GM21717 (cell line): Measurements from ENCODE around the gene STOML2.
A peak's percentile ranks its signal among the peaks of the same experiment; 100 is the strongest.
"Not testable (repeated sequence)": the region's sequence is repeated elsewhere in the genome, so short reads cannot be mapped to it uniquely, and the experiment has no call there.

Source experiments
- ATAC-seq: cut with Tn5 transposase; IDR thresholded peaks from one replicate; pipeline ENCODE4 v1.9.1; 2021; ENCODE audit warnings: mild to moderate bottlenecking, moderate library complexity; ENCODE audit not compliant: unreplicated experiment

STOML2 gene, protein sequence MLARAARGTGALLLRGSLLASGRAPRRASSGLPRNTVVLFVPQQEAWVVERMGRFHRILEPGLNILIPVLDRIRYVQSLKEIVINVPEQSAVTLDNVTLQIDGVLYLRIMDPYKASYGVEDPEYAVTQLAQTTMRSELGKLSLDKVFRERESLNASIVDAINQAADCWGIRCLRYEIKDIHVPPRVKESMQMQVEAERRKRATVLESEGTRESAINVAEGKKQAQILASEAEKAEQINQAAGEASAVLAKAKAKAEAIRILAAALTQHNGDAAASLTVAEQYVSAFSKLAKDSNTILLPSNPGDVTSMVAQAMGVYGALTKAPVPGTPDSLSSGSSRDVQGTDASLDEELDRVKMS

DNA sequence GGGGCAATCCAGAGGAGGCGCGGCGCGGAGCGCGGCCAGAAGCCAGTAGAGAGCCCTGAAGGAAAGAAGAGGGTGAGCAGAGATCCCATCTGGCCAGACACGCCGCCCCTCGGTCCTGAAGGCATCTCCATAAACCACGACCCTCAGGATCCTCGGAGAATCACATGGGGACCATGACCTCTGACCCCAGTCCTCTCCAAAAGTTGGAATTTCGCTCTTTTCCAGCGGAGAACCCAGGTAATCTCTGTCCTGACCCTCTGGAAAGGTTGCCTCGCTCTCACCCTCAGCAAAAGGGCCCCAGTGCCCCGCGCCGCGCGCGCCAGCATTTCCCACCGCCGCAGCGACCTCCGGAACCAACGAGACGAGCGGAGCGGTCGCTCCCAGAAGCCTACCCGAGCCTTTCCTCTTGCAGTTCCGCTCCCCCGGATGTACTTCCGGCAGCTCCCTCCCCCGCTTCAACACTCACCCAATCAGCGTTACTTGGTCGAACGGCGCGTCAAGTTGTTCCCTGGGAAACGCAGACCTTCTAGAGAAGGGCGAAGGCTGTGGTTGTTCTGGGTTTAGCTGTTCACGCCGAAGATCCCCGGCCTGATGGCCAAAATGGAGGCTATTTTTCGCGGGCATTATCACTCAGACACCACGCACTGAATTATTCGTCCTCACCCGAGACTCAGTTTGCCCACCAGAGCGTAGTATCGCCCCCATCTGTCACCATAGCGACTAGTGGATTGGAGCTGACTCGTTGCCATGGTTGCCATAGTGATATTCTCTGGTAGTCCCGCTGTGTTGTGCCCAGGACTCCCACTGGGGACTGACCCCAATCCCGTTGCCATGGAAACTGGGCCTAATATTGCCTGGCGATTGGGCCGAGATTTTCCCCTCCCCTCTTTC lies at the start of gene STOML2:
STOML2 (minus strand) TSS at position 363 of the 891 bp plus-strand sequence; CDS start at position 326, 37 bp downstream.
- peak; percentile 91 for ATAC-seq

DNA sequence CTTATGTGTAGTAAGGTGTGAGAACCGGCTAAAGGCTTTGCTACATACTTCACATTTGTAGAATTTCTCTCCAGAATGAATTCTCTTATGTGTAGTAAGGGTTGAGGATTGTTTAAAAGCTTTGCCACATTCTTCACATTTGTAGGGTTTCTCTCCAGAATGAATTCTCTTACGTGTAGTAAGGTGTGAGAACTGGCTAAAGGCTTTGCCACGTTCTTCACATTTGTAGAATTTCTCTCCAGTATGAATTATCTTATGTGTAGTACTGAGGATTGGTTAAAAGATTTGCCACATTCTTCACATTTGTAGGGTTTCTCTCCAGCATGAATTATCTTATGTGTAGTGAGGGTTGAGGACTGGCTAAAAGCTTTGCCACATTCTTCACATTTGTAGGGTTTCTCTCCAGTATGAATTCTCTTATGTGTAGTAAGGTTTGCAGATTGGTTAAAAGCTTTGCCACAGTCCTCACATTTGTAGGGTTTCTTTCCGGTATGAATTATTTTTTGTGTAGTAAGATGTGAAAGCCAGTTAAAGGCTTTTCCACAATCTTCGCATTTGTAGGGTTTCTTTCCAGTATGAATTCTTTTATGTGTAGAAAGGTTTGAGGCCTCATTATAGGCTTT lies 45.1 kb upstream of the STOML2 start:
- not testable (repeated sequence) for ATAC-seq

DNA sequence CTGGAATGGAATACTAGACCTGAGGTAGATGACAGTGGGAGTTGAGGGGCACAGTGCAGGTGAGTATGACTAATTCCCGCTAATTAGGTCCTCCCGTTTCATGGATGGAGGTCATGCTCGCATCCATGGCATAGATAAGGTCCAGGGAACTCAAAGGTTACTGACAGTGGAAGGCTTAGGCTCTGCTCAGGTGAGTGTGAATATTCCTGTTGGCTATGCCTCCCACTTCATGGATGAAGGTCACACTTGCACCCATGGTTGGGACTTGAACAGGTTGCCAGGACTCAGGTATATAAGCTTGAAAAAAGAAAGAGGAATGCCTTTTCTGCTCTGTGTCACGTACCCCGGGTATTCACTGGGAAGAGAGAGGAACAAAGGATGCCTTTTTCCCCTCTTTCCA lies 39.1 kb upstream of the STOML2 start:
- ATAC-seq, result no peak

DNA sequence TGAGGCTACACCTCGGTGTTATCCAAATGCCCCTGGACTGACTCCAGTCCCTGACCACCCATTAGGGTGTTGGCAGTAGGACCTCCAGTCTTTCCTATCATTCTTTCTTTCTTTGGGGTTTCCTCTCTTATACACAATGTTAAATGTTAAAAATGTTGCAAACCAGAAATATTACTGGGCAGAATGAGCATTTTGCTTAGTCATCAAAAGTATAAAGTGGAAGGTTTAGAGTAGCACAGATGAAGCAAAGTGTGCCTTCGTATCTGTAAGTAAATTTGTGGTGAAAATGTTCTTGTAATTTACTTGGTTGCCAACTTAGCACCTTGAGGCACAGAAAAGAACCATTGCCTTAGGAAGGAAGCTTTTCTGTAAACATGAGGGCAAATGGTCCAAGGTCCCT lies 37.2 kb upstream of the STOML2 start:
- ATAC-seq, result no peak

DNA sequence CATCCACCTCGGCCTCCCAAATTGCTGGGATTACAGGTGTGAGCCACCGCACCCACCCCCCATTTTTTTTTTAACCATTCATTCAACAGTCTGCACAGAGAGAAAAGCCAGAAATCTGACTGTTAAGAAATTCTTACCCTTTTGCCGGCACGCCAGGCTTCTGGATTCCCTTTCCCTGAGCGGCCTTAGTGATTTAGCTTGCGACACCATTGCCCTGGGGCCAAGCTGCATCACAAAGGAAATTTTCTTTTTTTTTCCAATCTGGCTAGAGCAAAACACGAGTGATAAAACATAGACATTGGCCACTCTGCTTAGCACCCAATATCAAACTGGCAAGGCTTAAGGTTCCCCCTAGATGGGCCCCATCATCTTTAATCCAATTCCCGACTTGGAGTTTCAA lies 33.9 kb upstream of the STOML2 start:
- no peak for ATAC-seq

DNA sequence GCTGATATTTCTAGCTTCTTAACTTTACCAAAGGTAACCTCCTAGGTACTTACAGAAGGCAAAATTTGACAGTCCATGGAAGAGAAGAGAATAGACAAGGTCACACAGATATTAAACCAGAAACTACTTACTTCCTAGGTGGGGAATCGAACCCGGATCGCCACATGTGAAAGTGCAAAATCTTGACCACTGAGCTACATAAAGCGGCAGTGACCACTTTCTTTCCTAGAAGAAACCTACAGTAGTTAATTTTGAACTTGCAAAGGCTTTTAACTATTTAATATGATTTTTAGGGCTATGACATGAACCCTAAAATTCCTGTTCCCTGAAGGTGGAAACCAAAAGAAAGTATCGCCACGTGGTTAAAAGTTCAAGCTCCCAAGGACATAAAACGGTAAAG lies 33.1 kb upstream of the STOML2 start:
- no peak for ATAC-seq

DNA sequence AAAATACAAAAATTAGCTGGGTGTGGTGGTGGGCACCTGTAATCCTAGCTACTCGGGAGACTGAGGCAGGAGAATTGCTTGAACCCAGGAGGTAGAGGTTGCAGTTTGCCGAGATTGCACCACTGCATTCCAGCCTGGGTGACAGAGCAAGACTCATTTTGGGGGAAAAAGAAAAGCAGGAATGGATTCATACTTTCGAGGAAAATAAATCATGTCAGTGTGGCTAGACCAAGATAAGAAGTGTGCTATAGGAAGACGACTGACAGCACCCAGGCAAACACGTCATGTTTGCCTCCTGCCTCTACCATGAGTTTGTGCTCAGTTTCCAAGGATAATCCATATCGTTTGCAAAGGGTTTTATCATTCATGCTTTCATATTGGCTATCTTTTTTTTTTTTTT lies 32.0 kb upstream of the STOML2 start:
- ATAC-seq, result no peak

DNA sequence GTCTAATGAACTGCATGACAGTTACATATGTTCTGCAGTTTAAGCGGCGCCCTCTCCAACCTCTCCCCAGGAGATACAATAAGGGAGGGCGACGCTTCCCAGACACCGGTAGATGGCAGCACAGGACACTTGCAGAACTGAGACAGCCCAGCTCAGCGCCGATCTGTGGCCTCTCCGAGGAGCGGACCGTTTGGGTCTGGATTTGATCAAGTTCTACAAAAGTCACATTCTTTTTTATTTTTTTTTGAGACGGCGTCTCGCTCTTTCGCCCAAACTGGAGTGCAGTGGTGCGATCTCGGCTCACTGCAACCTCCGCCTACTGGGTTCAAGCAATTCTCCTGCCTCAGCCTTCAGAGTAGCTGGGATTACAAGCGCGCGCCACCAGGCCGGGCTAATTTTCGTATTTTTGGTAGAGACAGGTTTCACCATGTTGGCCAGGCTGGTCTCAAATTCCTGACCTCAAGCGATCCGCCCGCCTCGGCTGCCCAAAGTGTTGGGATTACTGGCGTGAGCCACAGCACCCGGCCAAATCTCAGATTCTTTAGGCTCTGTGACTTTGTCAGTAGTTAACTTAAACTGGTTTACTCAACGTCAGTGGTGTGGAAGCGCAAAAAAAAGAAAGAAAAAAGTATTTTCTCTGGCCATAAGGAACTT lies 14.1 kb upstream of the STOML2 start:
- ATAC-seq, result peak; percentile 45

DNA sequence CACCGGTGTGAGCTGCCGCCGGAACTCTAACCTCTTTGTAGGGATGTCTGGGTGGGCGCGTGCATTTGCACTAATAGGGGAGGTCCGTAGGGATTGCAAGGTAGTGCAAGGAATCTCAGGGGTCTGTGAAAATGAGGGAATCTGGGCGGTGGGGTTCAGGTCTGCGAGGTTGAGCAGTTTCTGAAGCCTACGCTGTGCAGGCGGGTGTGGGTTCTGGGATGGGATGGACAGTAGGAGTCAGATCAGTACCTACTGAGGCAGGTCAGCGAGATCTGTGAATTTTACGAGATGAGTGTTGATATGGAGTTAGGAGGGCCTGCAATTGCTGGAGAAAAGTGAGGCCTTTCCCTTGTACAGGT lies 13.6 kb upstream of the STOML2 start:
- peak; percentile 1 for ATAC-seq

DNA sequence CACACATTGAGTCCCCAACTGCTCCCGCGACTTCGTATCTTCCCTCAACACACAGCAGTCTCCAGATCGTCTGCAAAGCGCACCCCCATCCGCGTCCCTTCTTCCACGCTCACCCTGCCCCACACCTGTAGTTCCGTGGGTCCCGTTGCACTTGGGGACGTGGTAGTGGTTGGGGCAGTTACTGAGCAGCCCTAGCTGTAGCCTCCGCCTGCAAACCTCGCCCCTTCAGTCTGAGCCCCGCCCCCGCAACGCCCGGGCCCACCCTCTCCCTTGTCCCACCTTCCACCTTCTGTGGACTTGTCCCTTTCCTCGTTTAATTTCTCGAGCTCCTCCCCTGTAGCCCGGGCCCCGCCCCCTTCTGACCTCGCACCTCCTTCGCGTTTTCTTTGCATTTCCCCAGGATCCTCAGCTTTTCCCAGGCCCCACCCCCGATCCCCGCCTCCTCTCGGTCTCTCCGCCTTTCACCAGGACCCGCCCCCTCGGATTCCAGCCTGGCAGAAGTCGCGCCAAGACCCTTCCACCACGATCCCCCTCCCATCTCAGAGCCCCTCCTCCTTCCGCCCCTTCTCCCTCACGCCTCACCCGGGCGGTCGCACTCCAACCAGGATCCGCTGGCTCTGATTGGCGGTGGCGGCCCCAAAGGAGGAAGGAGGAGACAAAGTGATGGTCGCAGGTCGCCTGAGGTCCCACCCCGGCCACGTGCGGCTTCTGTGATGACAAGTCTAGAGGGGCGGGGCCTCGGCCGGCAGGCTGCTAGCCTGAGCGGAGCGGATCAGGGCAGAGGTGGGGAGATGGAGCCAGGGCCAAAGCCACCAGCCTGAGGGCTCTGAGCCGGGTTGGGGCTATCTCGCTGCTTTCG lies 13.0 kb upstream of the STOML2 start, which contains the start of gene ATOSB:
ATOSB (minus strand) TSS at position 183 of the 859 bp plus-strand sequence. CDS start 7,588 bp downstream, outside the sequence.
- ATAC-seq, result peak; percentile 63

DNA sequence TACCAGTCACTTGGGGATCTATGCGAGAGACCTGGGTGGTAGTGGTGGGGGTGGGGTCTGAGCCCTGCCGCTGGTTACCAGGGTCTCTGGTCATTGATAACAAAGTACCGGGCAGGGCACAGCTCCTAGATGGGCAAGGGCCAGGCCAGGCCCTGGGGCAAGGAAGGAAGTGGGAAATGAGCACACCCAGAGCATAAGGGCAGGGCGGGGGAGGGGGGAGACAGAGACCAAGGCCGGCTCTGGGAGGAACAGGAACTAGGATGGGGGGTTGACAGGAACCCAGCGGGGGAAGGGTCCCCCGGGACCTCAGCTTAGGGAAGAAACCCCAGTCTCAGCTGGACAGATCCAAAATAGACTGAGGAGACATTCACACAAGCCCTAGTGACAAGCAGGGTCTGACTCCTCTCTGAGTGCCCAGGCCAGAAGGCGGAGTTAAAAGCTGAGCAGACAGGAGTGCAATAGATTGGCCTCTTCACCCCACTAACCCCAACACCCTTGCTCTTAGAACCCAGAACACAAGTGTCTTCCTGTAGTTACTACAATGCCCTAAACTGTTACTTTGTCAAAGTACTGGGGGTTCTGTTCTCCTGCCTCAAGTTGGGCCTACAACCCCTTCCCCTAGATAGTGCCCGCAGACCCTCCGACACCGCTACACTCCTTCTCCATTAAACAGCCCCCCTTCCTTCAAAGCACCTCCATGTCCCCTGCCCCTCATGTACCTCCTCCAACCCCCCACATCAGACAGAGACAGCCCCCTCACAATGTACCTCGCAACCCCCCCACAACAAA lies 12.1 kb upstream of the STOML2 start:
- no peak for ATAC-seq

DNA sequence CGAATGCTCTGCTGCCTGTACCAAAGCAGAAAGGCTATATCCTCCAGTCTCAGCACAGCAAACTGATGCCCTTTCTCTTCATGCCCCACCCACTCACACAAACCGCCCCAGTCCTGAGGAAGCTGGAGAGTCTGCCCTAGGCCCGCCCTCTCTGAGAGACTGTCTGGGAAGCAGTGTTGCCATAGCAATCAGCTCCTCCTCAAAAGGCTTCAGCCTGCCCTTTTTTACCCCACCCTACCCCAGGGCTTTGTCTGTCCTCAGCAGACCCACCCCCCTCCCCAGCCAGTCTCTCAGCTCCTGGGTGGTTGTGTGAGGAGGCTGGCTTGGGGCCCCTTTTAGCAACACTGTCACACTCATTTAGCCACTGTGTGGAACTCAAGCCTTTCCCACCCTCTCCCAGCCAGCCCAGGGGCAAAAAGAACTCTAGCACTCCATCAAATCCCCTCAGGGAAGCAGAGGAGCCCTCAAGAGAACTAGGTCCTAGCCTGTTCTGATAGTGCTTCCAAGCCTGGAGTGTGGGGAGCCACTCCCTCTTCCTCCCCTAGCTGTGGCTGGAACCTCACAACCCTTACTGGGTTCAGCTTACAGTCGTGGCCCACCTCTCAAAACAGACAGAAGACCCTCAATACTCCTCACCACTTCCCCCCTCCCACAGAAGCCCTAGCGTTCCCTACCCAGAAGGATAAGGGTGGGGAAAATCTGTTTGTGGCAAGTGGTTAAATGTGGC lies 11.3 kb upstream of the STOML2 start:
- no peak for ATAC-seq

DNA sequence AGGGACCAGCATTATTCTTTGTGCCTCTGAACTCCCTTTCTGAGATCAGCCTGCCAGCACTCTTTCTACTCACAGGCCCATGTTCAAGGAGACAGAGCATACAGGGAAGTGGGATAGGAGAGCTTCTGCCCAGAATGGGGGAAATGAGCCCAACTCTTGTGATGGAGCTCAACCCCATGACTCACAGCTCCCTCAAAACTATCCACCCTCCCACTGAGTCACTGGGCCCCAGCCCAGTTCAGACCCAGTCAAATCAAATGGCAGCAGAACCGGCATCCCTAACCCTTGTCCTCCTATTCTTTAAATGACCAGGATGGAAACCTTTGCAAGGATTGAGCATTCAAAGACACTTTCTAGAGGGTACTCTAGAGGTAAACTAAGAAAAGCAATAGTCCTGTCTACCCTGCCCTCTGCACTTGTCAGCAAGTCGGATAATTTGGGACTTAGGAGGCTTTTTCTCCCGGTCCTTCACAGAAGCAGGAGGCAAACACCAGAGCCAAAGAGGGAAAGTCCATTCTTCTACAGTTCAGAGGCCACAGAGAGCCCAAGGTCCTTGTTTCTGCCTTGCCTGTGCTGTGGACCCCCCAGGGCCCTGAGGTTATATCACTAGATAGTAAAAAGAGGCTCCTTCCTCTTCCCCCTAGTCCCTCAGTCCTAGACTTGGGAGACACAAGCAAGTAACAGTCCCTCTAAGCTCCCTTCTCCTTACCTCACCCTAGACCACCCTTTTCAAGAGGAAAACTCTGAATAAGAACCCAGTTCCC lies 9.5 kb upstream of the STOML2 start:
- ATAC-seq, result no peak

DNA sequence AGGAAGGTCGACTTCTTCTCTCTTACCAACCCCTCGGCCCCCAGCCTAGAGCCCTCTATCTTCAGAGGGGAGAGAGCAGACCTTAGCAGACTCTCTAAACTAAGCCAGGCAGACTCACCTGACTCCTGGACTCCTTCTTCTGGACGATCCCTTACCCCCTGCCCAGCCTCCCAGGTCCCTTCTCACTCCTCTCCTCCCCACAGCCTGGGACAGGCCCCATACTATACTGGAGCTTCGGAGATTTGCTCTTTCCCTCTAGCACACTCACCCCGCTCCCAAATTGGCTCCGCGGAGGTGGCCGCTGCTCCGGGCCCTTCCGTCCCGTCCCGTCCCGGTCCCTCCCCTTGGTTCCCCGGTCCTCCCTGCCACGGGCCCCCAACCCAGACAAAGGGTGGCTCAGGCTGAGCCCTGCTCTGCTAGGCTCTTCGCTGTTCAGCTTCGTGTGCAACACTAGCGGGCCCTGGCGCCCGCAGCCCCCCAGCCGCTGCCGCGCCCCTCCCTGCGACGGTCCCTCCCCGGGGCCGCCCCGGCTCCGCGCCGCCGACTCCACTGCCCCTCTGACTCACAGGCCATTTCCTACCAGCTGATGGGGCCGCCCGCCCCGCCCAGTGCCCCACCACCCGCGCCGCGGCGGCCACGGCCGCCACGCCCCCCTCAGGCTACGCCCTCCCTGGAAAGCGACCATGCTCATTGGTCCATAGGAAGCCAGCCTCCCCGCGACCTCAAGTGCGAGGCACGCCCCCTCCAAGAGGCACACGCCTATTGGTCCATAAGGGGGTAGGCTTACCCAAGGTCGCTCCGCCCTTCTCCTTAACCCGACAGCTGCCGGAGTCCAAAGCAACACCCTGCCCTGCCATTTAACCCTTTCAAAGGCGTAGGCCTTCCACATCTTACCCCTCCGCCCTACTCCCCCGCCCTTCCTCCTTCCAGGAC lies 8.3 kb upstream of the STOML2 start:
- peak; percentile 65 for ATAC-seq

DNA sequence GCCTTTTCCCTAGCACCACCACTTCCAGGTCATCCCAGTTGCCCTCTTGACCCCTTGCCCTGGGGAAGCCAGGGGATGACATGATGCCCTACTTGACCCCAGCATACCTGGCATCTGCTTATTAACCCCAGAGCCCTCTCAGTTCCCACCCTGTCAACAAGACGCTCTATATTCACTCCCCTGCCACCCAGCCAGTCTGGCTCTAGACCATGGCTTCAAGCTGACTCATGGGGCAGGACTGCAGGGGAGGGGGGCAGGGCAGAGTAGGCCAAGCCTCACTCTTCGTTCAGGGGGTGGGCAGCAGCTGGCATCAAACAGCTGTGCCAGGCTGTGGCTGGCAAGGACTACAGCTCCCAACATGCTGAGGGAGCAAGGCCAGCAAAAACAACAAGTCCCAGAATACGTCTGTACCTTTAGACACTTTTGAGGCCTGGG lies 7.4 kb upstream of the STOML2 start:
- no peak for ATAC-seq

DNA sequence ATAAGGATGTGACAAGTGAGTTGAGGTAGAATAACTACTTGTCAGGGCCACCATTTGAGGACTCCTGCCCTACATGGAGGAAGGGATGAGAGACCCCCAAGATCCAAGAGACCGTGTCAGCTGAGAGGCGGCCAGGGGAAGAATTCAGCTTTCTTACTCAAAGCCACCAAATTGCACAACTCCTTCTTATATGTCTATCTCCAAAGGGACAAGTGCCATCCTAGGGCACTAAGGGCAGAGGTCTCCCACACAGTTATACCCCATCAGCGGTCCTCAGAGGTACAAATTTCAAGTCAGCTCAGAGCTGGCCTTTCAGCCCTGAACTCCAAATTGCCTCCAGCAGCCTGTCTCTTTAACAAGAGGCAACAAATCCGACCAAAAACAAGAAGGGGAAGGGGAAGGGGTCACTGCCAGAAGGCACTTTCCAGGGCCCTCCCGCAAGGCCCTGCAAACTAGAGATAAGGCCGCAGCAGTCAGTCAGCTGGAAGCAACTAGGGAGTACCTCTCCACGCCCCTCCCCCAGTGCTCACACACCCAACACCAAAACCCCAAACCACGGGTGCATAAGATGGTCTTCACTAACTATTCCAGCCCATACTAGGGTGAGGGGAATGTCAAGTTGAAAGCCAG lies 6.1 kb upstream of the STOML2 start:
- no peak for ATAC-seq
